GM21717 (cell line): ENCODE results near the gene HLA-DMA.
"Not testable (repeated sequence)": the region's sequence is repeated elsewhere in the genome, so short reads cannot be mapped to it uniquely, and the experiment has no call there.

Source experiments
- ATAC-seq: cut with Tn5 transposase; IDR thresholded peaks from one replicate; pipeline ENCODE4 v1.9.1; 2021; ENCODE audit warnings: mild to moderate bottlenecking, moderate library complexity; ENCODE audit not compliant: unreplicated experiment

HLA-DMA gene

GRCh38 chr6:32954986-32955802 lies 2.3 kb upstream of the HLA-DMA start:
- no peak for ATAC-seq

DNA sequence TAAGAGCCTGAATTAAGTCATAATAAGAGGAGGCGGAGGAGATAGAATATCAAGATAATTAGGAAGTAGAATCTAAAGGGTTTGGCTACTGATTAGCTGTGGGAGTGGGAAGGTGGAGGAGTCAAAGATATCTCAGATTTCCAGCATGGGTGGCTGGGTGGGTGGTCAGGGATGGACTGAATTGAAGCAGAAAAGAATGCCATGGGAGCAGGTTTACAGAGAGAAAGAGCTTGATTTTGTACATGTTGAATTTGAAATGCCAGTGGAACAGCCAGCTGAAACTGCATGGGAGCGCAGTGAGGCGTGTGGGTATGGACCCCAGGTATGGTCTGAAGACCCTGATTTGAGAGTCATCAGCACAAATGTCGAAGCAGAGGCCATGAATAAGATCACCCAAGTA lies 1.4 kb upstream of the HLA-DMA start:
- ATAC-seq = no peak

DNA sequence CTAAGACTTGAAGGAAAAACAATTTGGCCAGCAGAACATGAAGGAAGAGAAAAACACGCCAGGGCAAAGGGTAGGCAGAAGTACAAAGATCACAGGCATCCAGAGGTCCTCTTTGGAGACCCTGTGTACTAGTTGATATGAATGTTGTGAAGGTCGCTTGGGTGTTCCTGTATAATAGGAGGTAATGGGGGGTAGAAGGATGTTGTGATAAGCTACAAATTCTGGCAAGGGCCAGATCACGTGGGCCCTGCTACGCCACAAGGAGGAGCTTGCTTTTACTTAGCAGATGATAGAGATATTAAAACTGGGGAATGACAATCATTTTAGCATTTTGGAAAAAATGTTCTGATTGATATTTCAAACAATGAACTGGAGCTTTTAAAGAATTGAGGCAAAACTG lies 878 bp upstream of the HLA-DMA start:
- no peak for ATAC-seq

DNA sequence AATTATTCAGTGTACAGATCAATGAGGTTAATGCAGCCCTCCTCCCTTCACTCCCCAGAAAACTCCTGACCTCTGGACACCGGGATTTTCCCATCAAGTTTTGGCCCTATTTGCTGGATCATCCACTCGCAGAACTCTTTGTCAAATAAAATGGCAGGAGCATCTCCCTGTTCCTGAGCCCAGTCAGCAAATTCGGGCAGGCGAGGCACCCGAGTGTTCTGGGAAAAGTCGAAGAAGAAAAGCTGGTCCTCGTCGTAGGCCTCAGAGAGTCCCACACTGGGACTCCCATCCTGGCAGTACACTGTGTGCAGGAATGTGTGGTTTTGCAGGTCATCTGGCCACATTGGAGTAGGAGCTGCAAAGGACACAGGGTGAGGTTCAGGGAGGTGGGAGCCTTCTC lies 2.4 kb downstream of the HLA-DMA start:
- no peak for ATAC-seq

GRCh38 chr6:32950010-32950409 lies 2.9 kb downstream of the HLA-DMA start:
- ATAC-seq = no peak

GRCh38 chr6:32949113-32949512 lies 3.8 kb downstream of the HLA-DMA start:
- ATAC-seq = no peak

GRCh38 chr6:32947552-32948465 lies 5.1 kb downstream of the HLA-DMA start:
- ATAC-seq = no peak

GRCh38 chr6:32946893-32947292 lies 6.0 kb downstream of the HLA-DMA start:
- ATAC-seq = no peak

DNA sequence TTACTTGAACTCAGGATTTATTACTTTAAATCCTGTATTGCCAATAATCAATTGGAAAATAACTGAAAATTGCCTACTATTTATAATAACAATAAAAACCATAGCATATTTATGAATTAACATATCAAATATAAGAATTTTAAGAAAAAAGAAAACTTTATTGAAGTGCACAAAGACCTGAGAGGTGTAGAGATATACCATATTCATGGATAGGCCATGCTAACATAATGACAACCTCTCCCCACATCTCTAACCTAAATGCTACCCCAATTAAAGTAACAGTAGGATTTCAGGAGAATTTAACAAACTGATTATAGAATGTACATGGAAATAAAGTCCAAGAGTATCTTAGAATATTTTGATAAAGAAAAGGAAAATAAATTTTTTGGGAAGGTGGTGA lies 6.9 kb downstream of the HLA-DMA start:
- ATAC-seq = no peak

- no peak for ATAC-seq
These were observed 7.7 kb downstream of the HLA-DMA start for GRCh38 chr6:32945108-32945760.

DNA sequence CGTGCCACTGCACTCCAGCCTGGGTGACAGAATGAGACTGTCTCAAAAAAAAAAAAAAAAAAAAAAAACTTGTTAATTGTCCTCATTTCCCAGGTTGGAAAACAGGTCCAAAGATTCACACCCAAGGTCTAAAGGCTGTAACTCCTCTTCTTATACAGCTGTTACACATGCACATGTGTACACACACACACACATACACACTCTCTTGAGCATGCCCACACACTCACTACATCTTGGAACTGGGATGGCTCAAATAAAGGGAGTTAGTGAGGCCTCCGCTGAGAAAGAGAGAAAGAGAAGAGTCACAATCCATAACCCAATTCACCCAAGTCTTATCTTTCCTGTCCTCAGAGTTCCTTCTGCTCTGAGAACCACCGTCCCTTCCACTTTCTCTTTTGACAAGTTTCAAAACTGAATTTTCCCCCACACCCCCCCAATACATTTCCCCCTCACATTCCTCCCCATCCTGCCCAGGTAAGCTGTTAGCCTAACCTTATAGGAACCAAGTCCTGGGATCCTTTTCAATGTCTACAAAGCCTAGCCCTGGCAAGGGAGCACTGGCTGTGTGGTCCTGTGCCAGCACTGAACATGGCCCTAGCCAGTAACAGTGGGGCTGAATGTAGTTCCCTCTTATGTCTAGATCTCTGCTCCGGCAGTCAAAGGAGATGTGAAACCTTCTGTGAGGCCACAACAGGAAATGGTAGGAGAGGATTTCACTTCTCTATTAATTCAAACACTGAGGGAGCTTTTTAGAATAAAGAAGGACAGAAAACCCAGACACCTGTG lies 8.8 kb downstream of the HLA-DMA start:
- peak; percentile 26 for ATAC-seq

- ATAC-seq = not testable (repeated sequence)
These were observed 10.3 kb downstream of the HLA-DMA start for GRCh38 chr6:32942555-32943123.

DNA sequence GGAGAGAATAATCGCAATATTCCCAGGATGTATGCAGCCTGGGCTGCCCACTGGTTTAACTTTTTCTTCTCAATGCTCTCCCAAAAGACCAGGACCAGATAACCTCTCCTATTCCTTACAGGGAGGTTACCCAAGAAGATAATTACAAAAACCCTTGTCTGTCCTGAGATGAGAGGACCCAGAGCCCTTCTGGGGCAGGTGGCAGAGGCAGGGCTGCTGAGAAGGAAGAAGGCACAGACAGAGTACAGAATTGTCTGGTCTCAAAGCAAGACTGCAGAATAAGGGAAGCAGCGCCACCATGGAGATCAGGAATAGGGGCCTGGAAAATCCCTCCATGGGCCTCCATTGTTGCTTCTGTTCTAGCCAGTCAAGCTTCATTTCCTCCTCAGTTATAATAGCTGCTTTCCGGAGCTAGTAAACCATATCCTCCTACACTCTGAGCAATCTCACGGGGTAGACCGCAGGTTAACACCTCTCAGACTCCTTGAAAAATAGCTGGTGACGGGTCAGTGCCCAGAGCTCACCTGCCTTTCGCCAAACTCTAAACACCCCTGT lies 11.6 kb downstream of the HLA-DMA start:
- ATAC-seq = peak; percentile 45

DNA sequence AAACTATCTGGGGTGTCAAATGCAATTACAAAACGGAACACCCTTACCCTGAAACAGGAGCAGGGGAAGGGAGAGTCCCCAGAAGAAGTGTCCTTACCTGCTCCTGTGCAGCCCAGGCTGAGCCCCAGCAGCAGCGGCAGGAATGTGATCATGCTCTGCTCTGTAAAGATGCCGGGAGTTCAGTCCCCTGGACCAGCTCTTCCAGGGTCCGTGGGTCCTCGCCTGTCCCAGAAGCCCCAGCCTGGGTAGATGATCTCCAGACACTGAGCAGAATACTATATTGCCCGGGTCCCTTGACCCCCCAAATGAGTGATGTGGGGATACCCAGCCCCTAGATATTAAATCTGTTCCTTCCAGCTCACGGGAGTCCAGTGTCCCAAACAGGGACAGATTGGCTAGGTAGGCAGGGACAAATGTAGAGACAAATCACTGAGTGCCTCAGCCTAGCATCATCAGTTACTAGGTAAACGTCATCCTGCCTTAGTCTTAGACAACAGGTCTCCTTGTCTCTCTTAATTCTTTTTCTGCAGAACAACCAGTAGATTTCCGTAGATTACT lies 12.2 kb downstream of the HLA-DMA start, which contains the start of gene HLA-DMB:
HLA-DMB (minus strand) TSS at position 373 of the 558 bp plus-strand sequence; CDS start at position 152, 221 bp downstream.
- peak; percentile 49 for ATAC-seq

DNA sequence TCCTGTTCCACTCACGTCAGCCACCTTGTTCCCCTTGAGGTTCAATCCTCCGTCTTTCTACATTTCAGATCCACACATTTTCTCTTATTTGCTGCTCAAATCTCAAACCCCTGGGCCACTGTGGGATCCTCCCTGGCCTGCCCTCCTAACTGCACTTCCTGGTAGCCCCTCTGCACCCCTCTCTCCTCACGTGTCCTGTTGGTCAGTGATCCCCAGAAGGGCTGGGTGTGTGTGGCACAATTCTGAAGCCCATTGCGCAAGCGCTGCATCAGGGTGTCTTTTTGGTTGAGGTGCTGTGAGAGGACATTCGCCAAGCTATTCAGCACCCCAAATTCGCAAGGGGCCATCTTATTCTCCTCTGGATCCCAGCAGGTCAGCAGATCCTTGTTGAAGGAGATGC lies 14.4 kb downstream of the HLA-DMA start:
- no peak for ATAC-seq

DNA sequence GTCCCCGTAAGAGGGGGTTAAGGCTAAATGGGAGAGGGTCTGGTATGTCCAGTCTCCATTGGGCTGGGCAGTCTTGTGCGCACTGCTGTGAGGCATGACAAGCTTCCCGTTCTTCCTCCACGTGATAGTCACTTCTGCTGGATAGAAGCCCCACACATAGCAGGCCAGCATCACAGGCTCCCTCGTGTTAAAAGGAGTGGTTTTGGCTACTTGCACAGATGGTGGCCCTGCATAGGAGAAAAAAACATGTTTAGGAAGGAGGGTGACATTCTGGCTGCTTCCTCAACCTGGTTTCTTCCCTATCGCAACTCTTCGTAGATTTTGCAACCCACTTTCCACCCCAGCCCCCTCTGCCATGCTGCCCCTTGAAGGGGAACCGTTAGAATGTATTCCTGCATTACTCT lies 15.7 kb downstream of the HLA-DMA start:
- no peak for ATAC-seq

- no peak for ATAC-seq
These were observed 16.4 kb downstream of the HLA-DMA start for GRCh38 chr6:32936239-32937152.

DNA sequence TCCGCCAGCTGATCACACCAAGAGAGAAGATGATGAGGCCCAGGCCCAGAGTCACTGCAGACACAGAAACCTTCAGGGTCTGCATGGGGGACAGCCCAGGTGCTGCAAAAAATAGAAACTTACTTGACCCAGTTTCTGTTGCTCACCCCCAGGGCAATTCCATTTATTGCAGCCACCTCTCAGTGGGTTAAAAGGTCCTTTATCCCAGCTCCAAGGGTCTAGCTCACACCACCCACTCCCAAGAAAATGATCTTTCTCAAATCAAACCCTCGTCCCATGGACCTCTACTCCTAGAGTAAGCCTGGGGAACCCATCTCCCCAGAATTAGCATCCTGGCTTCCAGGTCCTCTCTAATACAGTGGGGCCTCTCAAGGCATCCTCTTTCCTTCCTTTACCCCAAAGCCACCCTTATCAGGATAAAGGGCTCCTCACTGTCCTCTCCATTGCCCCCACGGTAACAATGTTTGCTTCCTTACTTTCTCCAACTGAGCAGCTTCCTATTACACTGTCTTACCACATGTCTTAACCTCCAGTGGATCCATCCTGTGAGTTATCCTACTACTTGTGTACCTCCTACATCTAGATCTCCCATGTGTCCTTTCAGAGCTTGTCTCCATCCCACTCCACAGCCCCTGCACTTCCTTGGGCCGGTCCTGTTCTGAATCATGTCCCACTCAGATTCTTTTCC lies 17.2 kb downstream of the HLA-DMA start:
- ATAC-seq = no peak
